Measurements from ENCODE around the gene OR51T1.

The OR51T1 gene

DNA sequence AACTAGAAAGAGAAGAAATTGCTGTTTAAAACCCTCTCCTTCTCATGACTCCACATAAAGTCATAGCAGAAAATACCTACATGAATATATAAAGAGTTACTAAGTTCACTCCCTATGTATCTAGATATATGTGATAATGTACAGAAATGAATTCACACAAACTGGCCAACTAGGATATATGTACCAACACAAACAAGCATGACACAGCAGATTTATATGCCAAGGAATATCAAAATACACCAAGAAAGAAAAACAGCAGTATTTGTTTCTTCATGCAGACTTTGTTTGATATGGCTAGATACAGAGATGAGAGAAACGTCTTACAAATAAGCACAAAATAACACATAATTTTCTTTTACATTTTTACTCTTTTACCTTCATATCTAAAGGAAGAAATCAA is 40.6 kb downstream of the OR51T1 start:
- no peak overlapping the region for H3K4me3 ChIP-seq (replicated peaks; ENCODE audit: low read depth, low read length)
- TF ChIP-seq, protein P1, sequence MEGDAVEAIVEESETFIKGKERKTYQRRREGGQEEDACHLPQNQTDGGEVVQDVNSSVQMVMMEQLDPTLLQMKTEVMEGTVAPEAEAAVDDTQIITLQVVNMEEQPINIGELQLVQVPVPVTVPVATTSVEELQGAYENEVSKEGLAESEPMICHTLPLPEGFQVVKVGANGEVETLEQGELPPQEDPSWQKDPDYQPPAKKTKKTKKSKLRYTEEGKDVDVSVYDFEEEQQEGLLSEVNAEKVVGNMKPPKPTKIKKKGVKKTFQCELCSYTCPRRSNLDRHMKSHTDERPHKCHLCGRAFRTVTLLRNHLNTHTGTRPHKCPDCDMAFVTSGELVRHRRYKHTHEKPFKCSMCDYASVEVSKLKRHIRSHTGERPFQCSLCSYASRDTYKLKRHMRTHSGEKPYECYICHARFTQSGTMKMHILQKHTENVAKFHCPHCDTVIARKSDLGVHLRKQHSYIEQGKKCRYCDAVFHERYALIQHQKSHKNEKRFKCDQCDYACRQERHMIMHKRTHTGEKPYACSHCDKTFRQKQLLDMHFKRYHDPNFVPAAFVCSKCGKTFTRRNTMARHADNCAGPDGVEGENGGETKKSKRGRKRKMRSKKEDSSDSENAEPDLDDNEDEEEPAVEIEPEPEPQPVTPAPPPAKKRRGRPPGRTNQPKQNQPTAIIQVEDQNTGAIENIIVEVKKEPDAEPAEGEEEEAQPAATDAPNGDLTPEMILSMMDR (IDR thresholded peaks at IDR 0.05; ENCODE audit: low read depth, low read length, missing control alignments), result no peak
- DNase-seq (ENCODE audit: extremely low read depth, low read depth), result no peak

GRCh38 chr11:4924239-4924638 is 42.5 kb downstream of the OR51T1 start, which contains the start of gene OR51G1:
OR51G1 (minus strand) TSS chr11:4924339; CDS start chr11:4924339, 0 bp downstream.
- no peak within 1 kb of the TSS for H3K4me3 ChIP-seq (replicated peaks; ENCODE audit: low read depth, low read length)
- TF ChIP-seq, protein P1 (IDR thresholded peaks at IDR 0.05; ENCODE audit: low read depth, low read length, missing control alignments), result no peak
- no peak for DNase-seq (ENCODE audit: extremely low read depth, low read depth)

- TF ChIP-seq, protein P1 (IDR thresholded peaks at IDR 0.05; ENCODE audit: low read depth, low read length, missing control alignments), result no peak
- no peak overlapping the region for H3K4me3 ChIP-seq (replicated peaks; ENCODE audit: low read depth, low read length)
- DNase-seq (ENCODE audit: extremely low read depth, low read depth), result no peak
These were observed 44.9 kb downstream of the OR51T1 start for GRCh38 chr11:4926608-4927007.

All from HFF-Myc (cell line).